ENCODE measurements around the gene DGKG.

DNA sequence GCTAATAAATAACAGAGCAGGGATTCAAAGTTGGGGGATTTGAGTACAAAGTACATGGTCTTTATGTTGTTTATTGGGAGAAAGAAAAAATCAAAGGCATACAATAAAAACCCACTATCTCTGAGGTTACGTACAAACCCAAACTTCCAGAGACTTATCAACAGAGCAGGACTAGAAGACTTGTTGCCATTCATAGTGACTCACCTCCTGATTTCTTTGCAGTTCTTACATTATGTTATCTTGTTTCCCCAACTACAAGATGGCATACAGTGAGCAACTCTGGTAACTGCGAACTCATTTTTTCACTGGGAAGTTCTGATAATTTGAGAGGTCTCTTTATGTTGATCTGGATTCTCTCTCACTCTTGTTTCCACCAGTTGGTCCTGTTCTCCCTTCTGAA is 172.5 kb downstream of the DGKG start:
- TF ChIP-seq, protein P1, sequence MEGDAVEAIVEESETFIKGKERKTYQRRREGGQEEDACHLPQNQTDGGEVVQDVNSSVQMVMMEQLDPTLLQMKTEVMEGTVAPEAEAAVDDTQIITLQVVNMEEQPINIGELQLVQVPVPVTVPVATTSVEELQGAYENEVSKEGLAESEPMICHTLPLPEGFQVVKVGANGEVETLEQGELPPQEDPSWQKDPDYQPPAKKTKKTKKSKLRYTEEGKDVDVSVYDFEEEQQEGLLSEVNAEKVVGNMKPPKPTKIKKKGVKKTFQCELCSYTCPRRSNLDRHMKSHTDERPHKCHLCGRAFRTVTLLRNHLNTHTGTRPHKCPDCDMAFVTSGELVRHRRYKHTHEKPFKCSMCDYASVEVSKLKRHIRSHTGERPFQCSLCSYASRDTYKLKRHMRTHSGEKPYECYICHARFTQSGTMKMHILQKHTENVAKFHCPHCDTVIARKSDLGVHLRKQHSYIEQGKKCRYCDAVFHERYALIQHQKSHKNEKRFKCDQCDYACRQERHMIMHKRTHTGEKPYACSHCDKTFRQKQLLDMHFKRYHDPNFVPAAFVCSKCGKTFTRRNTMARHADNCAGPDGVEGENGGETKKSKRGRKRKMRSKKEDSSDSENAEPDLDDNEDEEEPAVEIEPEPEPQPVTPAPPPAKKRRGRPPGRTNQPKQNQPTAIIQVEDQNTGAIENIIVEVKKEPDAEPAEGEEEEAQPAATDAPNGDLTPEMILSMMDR (IDR thresholded peaks at IDR 0.05) = no peak
- no peak for TF ChIP-seq POLR2A (IDR thresholded peaks at IDR 0.05)

All from right lobe of liver (tissue), 4 donors.